Measurements from ENCODE around the gene EYA4.

EYA4 gene

DNA sequence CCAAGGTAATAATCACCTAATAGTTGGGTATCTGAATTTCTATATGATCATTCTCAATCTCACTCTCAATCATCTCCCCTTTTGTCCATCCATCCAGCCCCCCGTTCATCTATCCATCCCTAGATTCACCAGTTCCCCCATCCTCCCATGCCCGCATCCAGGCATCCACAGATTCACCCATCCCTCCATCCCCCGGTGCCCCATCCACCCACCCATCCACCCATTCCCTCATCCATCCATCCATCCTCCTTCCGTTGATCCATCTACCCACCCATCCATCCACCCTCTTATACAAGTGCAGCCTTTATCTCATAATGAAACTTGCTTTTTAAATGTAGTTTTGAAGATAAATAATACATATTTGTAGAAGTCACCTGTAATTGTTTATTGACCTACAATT, 76.5 kb downstream of the EYA4 start:
- H3K9me2 ChIP-seq (ENCODE audit: low read depth, low read length), result no peaks in the 10 kb centered on the region
- H3K9ac ChIP-seq (ENCODE audit: low read length), result no peak overlapping the region
- no peaks in the 10 kb centered on the region for H3K79me2 ChIP-seq (ENCODE audit: insufficient read depth, low read length)
- no peak overlapping the region for H3K4me3 ChIP-seq (ENCODE audit: low read depth, low read length, poor library complexity, severe bottlenecking)
- no peaks in the 10 kb centered on the region for H3K36me3 ChIP-seq (ENCODE audit: insufficient read depth, low read length)
- H4K20me1 ChIP-seq (ENCODE audit: insufficient read depth, low read length), result no peaks in the 10 kb centered on the region
- H3K9me3 ChIP-seq (ENCODE audit: low read length), result no peaks in the 10 kb centered on the region
- no peaks in the 10 kb centered on the region for H3K4me1 ChIP-seq (ENCODE audit: insufficient read depth, low read length, severe bottlenecking)
- no peak for TF ChIP-seq EZH2 (IDR thresholded peaks at IDR 0.05; ENCODE audit: borderline replicate concordance, low read length)
- no peak for TF ChIP-seq CTCF (IDR thresholded peaks at IDR 0.05; ENCODE audit: low read length)
- H3K4me2 ChIP-seq (ENCODE audit: low read length), result no peak overlapping the region
- no peaks in the 10 kb centered on the region for H3F3A ChIP-seq (ENCODE audit: insufficient read depth, low read length)
- no peaks in the 10 kb centered on the region for H3K27me3 ChIP-seq (ENCODE audit: insufficient read depth, low read length)
- no peak overlapping the region for H2AFZ ChIP-seq (ENCODE audit: low read length)
- no peak overlapping the region for H3K27ac ChIP-seq (ENCODE audit: low read depth, low read length, poor library complexity, severe bottlenecking)

- Histone ChIP-seq H3K4me1 (ENCODE audit: insufficient read depth, low read length, severe bottlenecking) (no peaks in the 10 kb centered on the region), H3K4me2 (ENCODE audit: low read length) (no peak overlapping the region), H4K20me1 (ENCODE audit: insufficient read depth, low read length) (no peaks in the 10 kb centered on the region), H3K27ac (ENCODE audit: low read depth, low read length, poor library complexity, severe bottlenecking) (no peak overlapping the region), H3K4me3 (ENCODE audit: low read depth, low read length, poor library complexity, severe bottlenecking) (no peak overlapping the region), H3F3A (ENCODE audit: insufficient read depth, low read length) (no peaks in the 10 kb centered on the region), H3K9me2 (ENCODE audit: low read depth, low read length) (no peaks in the 10 kb centered on the region), H2AFZ (ENCODE audit: low read length) (no peak overlapping the region), H3K27me3 (ENCODE audit: insufficient read depth, low read length) (no peaks in the 10 kb centered on the region), H3K36me3 (ENCODE audit: insufficient read depth, low read length) (no peaks in the 10 kb centered on the region), H3K79me2 (ENCODE audit: insufficient read depth, low read length) (no peaks in the 10 kb centered on the region), H3K9me3 (ENCODE audit: low read length) (no peaks in the 10 kb centered on the region), H3K9ac (ENCODE audit: low read length) (no peak overlapping the region)
- no peak for TF ChIP-seq EZH2 (IDR thresholded peaks at IDR 0.05; ENCODE audit: borderline replicate concordance, low read length)
- no peak for TF ChIP-seq CTCF (IDR thresholded peaks at IDR 0.05; ENCODE audit: low read length)
Measured at GRCh38 chr6:133326584-133326983, 85.4 kb downstream of the EYA4 start.

GRCh38 chr6:133333852-133334251, 92.7 kb downstream of the EYA4 start:
- H2AFZ ChIP-seq (ENCODE audit: low read length), result no peak overlapping the region
- no peak overlapping the region for H3K27ac ChIP-seq (ENCODE audit: low read depth, low read length, poor library complexity, severe bottlenecking)
- H3F3A ChIP-seq (ENCODE audit: insufficient read depth, low read length), result no peaks in the 10 kb centered on the region
- TF ChIP-seq CTCF (IDR thresholded peaks at IDR 0.05; ENCODE audit: low read length) (no peak), EZH2 (IDR thresholded peaks at IDR 0.05; ENCODE audit: borderline replicate concordance, low read length) (no peak)
- H3K9me3 ChIP-seq (ENCODE audit: low read length), result no peaks in the 10 kb centered on the region
- H3K79me2 ChIP-seq (ENCODE audit: insufficient read depth, low read length), result no peaks in the 10 kb centered on the region
- no peaks in the 10 kb centered on the region for H3K9me2 ChIP-seq (ENCODE audit: low read depth, low read length)
- no peak overlapping the region for H3K4me2 ChIP-seq (ENCODE audit: low read length)
- H3K4me1 ChIP-seq (ENCODE audit: insufficient read depth, low read length, severe bottlenecking), result no peaks in the 10 kb centered on the region
- no peaks in the 10 kb centered on the region for H3K36me3 ChIP-seq (ENCODE audit: insufficient read depth, low read length)
- no peaks in the 10 kb centered on the region for H4K20me1 ChIP-seq (ENCODE audit: insufficient read depth, low read length)
- H3K9ac ChIP-seq (ENCODE audit: low read length), result no peak overlapping the region
- no peak overlapping the region for H3K4me3 ChIP-seq (ENCODE audit: low read depth, low read length, poor library complexity, severe bottlenecking)
- H3K27me3 ChIP-seq (ENCODE audit: insufficient read depth, low read length), result no peaks in the 10 kb centered on the region
